Measurements from ENCODE around the gene FAM180B. TPM values are rescaled to one million over a fixed set of nuclear protein-coding genes. Genes with fewer than 3 reads are reported as not detected.
"Not testable (repeated sequence)": the region's sequence is repeated elsewhere in the genome, so short reads cannot be mapped to it uniquely, and the experiment has no call there.

Gene FAM180B
- total RNA-seq, 2 donors from 2014 or later, result 0.20 TPM; not detected in 1

- peaks cover 33% of the 10 kb centered on the region for H3K36me3 ChIP-seq (ENCODE audit: control insufficient read depth, insufficient read depth, low read length)
- no peaks in the 10 kb centered on the region for H3K27me3 Mint-ChIP-seq (ENCODE audit: insufficient read depth)
- no peaks in the 10 kb centered on the region for H3K27me3 ChIP-seq (ENCODE audit: control insufficient read depth, insufficient read depth, low read length, poor library complexity, severe bottlenecking)
- H3K9me3 Mint-ChIP-seq, result no peaks in the 10 kb centered on the region
- H3K9me3 ChIP-seq (ENCODE audit: control insufficient read depth, low read length), result no peaks in the 10 kb centered on the region
- peaks cover 11% of the 10 kb centered on the region for H3K36me3 Mint-ChIP-seq (ENCODE audit: low read depth)
- TF ChIP-seq CTCF (conservative IDR thresholded peaks at IDR 0.05), result peak; percentile 97
- H3K4me1 ChIP-seq (ENCODE audit: control insufficient read depth, insufficient read depth, low read length), result no peaks in the 10 kb centered on the region
- peak within 1 kb of the TSS; percentile 89 for H3K27ac ChIP-seq (ENCODE audit: low read depth, low read length)
- H3K9ac ChIP-seq (ENCODE audit: extremely low read depth, low read length, poor library complexity, severe bottlenecking), result peak within 1 kb of the TSS; percentile 94
- WGBS, 2 experiments (ENCODE audit: insufficient coverage in 1 of 2, insufficient read length in 1 of 2), result 0% methylated on average over 28 to 89 of the region's 89 CpGs
- H3K4me3 Mint-ChIP-seq, result peak within 1 kb of the TSS; percentile 97
- peak within 1 kb of the TSS; percentile 88 for H3K4me3 ChIP-seq (ENCODE audit: low read length)
- H3K4me1 Mint-ChIP-seq, result peaks cover 11% of the 10 kb centered on the region
- DNase-seq, result peak; percentile 97
- peak within 1 kb of the TSS; percentile 98 for H3K27ac Mint-ChIP-seq
These were observed 33.7 kb upstream of the FAM180B start, which contains the start of gene CELF1 for GRCh38 chr11:47552566-47553405. TSS of gene CELF1 (minus strand) at chr11:47553132. CDS start at chr11:47499523, 53,609 bp downstream.

- Histone ChIP-seq H3K4me3 (ENCODE audit: low read length) (peak overlapping the region; percentile 76), H3K4me1 (ENCODE audit: control insufficient read depth, insufficient read depth, low read length) (no peaks in the 10 kb centered on the region), H3K9me3 (ENCODE audit: control insufficient read depth, low read length) (no peaks in the 10 kb centered on the region), H3K9ac (ENCODE audit: extremely low read depth, low read length, poor library complexity, severe bottlenecking) (peak overlapping the region; percentile 94), H3K27me3 (ENCODE audit: control insufficient read depth, insufficient read depth, low read length, poor library complexity, severe bottlenecking) (no peaks in the 10 kb centered on the region), H3K36me3 (ENCODE audit: control insufficient read depth, insufficient read depth, low read length) (peaks cover 28% of the 10 kb centered on the region), H3K27ac (ENCODE audit: low read depth, low read length) (peak overlapping the region; percentile 89)
- TF ChIP-seq CTCF (conservative IDR thresholded peaks at IDR 0.05), result peak; percentile 13
- Mint-ChIP-seq H3K4me3 (peak overlapping the region; percentile 97), H3K36me3 (ENCODE audit: low read depth) (peaks cover 8% of the 10 kb centered on the region), H3K4me1 (peaks cover 11% of the 10 kb centered on the region), H3K9me3 (no peaks in the 10 kb centered on the region), H3K27ac (peak overlapping the region; percentile 97), H3K27me3 (ENCODE audit: insufficient read depth) (no peaks in the 10 kb centered on the region)
- DNase-seq, result no peak
- 0 to 32% methylated on average over 3 to 9 of the region's 9 CpGs for WGBS, 2 experiments (ENCODE audit: insufficient coverage in 1 of 2, insufficient read length in 1 of 2)
These were observed 33.1 kb upstream of the FAM180B start for GRCh38 chr11:47553406-47553743.

- not testable (repeated sequence) for DNase-seq; H3K9me3 Mint-ChIP-seq; H3K4me1 Mint-ChIP-seq; H3K27ac ChIP-seq (ENCODE audit: low read depth, low read length); H3K4me3 Mint-ChIP-seq; H3K27me3 Mint-ChIP-seq (ENCODE audit: insufficient read depth); H3K4me3 ChIP-seq (ENCODE audit: low read length); H3K4me1 ChIP-seq (ENCODE audit: control insufficient read depth, insufficient read depth, low read length); H3K36me3 Mint-ChIP-seq (ENCODE audit: low read depth); H3K9me3 ChIP-seq (ENCODE audit: control insufficient read depth, low read length); H3K9ac ChIP-seq (ENCODE audit: extremely low read depth, low read length, poor library complexity, severe bottlenecking); H3K36me3 ChIP-seq (ENCODE audit: control insufficient read depth, insufficient read depth, low read length); H3K27ac Mint-ChIP-seq; H3K27me3 ChIP-seq (ENCODE audit: control insufficient read depth, insufficient read depth, low read length, poor library complexity, severe bottlenecking)
- WGBS, 2 experiments (ENCODE audit: insufficient coverage in 1 of 2, insufficient read length in 1 of 2), result 93 to 95% methylated on average over 12 of the region's 12 CpGs
These were observed 29.5 kb upstream of the FAM180B start for GRCh38 chr11:47557004-47557403.

Measured in endodermal cell (in vitro differentiated cells).